NCI-H460 (cell line): ENCODE data around the gene BCL2L1. TPM values are rescaled to one million over a fixed set of nuclear protein-coding genes. Genes with fewer than 3 reads are reported as not detected.
"Not testable (repeated sequence)": the region's sequence is repeated elsewhere in the genome, so short reads cannot be mapped to it uniquely, and the experiment has no call there.

Source experiments
- DNase-seq: peaks from one replicate; pipeline ENCODE4 v3.0.0-alpha.2; 2016; ENCODE audit warnings: low read depth; ENCODE audit errors: extremely low read depth
- total RNA-seq: library from RNA; depleted of rRNA; stranded (reverse); fragments of >200 nt; shearing (Covaris generic); gene quantifications from 2 replicates; pipeline ENCODE4 v1.2.3, GENCODE V29; 2014

BCL2L1 gene
- total RNA-seq, 1 experiment from 2014 or later = 90.6 TPM

DNA sequence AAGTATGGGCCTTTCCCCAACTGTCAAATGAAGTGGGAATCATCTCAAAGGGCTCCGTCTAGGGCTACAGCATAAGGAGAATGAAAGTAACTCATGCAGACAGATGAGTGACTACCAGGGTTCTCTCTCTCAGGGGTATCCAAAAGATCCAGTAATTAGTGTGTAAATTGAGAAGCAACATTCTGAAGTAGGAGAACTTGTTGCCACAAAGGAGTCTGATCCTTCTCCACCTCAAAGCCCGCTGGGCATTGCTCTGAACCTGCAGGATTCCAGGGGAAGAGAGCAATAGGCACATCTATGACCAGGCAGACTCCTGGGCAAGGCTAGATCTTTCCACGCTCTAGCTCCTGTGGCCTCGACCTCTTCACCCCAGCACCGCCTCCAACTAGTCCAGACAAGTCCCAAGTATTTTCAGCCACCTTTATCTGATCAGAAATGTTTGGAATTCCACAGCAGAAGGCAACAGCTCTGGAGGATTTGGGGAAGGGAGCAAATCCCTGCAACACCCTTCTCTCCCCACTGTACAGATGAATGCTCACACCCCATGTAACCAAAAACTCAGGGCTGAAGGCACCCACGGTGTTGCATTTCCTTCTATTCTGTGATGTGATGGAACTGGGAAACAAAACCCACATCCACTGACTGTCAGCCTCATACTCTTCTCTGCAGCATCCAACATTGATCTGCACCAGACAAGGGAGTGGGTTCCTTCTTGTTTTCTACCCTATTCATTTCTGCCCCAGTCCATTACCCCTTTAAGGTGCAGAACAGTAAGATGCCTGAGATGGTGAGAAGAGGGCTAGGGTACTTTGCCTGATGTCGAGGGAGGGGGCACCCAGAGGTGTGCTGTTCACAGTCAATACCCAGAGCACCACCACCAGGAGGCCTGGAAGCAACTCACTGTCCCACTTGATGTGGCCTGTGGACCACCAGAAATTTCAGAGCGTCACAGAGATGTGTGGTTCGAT, 44.0 kb downstream of the BCL2L1 start:
- DNase-seq = no peak

DNA sequence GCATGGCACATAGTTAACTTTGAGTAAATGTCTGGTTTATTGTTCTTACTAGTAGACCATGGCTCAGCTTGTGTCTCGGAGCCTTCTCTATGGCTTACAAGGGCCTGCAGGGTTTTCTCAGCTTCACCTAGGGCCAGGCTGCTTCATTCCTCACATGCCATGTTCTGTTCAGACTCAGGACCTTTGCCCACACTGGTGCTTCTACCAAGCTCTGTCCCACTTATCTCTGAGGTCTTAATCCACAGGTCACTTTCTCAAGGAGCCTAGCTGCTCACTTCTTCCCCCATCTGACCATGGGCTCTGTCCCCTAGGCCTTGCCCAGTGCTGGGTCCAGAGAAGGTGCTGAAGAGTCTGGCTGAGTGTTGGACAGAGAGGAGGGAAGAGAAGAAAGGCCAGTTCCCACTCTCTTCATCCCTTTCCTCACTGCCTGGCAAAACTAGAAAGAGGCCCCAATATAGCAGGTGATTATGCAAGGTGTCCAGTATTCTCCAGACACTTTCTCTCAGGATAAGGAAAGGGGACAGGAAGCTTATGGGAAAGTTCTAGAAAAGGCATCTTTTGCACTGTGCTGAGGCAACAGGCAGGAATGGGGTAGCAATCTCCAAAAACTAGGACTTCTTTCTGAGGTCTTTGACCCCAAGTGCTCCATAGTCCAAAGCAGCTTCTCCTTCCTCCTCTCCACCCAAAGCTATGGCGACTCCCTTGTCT, 45.0 kb downstream of the BCL2L1 start:
- DNase-seq = no peak

DNA sequence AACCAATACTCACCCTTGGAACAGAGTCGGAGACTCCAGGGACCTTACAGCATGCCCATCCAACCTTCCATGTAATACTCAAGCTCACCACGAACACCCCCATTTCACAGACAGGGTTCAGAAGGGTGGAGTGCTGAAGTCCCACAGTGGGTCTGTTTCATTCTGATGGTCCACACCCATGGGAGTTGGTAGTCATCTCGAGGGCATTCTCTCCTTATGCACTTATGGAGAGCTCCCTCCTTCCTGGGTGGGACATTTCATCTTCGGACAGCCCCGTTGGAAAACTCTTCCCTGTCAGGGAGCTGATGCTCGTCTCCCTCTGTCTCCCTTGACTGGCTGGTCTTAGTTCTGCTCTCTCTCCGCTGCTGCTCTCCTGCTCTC, 46.1 kb downstream of the BCL2L1 start:
- no peak for DNase-seq

DNA sequence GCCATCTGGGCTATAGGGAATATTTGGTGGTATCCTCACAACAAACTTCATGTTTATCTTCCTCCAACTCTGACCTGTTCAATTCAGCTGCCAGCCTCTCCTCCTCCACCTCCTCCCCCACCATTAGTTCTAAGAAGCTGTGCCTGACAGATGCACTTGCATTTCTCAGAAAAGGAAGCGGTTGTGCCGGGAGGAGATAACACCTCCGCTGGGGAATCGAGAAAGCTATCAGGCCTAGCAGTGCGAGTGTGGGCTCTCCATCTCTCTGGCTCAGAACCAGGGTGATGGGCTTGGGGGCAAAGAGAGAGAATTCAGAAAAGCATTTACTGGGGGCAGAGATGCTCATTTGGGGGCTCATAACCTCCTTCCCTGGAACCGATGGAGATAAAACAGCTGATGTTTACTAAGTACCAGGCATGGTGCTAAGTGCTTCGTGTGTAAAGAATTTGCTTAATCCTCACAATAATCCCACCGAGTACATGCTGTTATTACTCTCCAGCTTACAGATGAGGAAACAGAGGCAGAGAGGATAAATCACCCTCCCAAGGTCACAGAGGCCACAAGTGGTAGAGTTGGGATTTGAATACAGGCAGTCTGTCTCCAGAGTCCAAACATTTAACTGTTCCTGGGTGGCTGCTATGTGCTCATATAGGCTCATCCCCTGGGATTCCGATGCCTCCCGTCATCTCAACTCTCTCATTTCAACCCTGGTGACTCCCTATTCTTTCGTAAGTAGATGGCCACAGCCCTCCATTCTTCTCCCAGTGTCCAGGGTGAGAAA, 46.6 kb downstream of the BCL2L1 start:
- DNase-seq = no peak

DNA sequence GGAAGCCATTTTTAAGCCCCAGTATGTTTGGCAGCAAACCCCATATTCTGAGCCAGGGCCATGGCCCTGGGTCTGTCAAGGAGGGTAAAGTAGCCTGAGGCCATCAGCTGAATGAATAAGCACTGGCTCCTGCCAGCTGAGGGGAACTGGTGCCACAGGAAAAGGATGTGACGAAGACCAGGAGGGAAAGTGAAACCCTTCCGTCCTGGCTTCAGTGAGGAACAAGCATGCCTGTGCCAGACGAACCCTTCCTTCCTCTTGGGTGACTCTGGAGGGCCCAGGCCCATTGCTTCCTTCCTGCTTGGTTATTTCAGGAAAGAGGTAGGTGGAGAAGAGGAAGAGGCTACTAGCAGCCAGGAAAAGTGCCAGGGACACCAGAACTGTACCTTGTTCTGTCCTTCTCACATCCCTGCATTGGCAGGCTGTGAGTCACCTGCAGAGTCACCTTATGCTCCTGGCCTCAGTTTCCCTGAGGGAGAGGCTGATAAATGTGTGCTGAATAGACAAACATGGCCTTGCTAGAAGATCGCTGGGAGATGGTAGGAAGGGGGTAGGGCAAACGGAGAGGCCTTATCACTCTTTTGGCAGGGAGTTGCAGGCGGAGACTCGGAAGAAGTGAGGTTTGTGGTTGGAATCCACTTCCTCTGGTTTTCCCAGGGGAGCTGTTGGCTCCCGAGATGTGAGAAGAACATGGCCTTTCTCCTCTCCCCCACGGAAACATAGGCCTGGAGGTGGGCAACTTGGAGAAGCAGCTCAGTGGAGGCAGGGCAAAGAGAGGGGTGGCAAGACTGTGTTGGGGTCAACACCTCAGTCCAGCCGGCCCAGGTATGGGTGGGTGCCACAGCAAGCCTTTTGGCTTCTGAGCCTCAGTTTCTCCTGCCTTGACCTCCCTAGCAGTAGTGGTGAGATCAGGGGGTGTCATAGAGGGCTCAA, 47.5 kb downstream of the BCL2L1 start:
- DNase-seq = no peak

DNA sequence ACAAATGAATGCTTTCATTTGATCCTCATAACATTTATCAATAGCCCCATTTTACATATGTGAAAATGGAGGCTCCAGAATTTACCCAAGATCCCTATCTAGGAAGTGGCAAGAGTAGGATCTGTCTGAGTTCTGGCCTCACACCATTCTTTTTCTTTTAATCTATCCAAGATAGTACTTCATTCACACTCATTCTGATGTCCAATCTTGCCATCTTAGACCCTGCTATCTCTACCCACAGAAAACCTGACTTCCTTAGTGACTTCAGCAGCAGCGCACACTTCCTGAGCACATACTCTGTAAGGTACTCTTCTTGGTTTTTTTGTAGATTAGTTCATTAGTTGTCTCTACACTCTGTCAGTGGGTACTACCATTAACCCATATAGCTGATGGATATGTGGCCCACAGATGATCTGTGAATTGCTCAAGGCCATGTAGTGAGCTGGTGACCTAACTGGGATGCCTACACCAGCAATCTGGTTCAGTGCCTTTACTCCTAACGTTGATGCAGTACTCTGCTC, 48.7 kb downstream of the BCL2L1 start:
- DNase-seq = no peak

DNA sequence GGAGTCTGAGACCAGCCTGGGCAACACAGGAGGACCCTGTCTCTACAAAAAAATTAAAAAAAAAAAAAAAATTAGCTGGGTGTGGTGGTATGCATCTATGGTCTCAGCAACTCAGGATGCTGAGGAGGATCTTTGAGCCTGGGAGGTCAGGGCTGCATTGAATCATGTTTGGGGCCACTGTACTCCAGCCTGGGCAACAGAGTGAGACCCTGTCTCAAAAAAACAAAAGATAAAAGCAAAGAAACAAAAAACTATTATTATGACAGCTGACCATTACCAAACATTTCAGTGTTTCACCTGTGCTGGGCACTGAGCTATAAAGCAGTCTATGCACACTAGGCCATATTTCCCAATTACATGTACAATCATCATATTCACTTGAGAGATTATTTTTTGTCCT, 49.2 kb downstream of the BCL2L1 start:
- DNase-seq = no peak

DNA sequence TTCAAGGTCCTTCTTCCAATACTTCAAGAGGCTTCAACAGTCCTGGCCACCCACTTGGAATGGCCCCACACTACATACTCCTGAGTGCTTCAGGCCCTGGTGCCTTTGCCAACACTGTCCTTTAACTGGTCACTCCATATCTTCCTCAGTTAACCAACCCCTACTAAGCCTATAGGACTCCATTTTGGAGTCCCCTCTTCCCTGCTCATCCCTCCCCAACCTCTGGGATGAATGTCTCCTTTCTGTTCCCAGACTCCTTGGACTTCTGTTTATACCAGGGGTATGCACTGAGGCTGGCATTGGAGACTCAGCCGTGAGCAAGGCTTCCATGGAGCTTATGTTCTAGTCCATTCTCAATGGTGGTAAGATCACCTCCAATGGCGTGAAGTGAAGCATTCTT, 51.3 kb downstream of the BCL2L1 start:
- DNase-seq = no peak

DNA sequence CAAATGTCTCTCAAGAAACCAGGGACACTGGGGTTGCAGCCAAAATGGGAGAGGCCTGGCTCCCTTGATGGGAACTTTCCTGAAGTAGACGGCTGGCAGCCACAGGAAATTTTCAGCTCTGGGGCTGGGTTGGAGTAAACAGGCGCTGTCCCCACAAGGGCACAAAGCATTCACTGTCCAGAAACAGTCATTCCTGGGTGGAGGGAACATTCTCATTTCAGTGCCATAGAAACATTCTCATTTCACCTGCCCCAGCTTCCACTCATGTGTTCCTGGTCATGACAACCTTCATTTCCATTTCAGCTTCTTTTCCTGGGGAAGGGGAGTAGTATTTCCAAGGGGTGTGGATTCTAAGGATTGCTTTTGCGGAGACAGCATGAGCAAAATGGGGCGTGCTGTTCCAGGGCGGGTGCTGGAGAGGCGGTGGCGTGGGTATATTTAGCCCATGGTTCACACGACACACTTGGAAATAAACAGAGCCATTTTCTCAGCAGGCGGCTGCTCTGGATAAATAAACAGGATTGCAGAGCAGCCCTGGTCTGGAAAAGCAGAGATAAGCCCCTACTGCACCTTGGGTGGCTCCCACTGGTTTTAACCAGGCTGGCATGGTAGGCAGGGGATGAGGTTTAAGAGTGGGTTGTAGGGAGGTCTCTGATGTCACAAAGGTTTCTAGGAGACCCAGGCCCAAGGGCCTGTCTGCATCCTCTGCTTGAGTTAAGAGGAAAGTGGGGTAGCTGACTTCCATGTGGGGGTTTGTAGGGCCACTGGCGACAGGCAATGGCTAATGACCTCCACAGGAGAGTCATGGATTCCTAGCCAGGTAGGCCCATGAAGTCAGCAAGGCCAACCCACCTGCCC, 52.1 kb downstream of the BCL2L1 start:
- DNase-seq = no peak

DNA sequence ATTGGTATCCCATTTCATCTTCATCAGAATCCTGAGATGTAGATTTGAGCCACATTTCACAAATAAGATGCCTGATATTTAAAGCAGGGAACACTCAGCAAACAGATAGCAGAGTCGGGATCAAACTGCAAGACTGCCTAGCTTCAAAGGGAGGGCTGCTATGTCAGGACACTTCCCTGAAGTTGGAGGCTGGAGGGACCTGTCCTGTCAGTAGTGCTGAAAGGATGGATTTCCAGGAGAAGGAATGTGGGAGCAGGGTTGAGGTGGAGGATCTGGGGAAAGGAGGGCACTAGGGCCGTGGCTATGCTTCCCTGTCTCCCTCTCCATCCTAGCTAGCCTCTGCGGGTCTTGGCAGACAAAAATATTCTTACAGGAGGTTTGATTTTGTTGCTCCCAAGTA, 52.8 kb downstream of the BCL2L1 start:
- DNase-seq = no peak

DNA sequence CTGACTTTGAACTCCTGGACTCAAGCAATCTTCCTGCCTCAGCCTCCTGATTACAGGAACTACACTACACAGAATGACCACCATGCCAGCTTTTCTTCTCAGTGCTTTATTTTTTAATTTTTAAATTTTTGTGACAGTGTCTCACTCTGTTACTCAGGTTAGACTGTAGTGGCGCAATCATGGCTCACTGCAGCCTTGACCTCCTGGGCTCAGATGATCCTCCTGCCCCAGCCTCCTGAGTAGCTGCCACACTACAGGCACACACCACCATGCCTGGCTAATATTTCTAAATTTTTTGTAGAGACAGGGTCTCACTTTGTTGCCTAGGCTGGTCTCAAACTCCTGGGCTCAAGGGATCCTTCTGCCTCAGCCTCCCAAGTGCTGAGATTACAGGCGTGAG, 53.7 kb downstream of the BCL2L1 start:
- DNase-seq = not testable (repeated sequence)

DNA sequence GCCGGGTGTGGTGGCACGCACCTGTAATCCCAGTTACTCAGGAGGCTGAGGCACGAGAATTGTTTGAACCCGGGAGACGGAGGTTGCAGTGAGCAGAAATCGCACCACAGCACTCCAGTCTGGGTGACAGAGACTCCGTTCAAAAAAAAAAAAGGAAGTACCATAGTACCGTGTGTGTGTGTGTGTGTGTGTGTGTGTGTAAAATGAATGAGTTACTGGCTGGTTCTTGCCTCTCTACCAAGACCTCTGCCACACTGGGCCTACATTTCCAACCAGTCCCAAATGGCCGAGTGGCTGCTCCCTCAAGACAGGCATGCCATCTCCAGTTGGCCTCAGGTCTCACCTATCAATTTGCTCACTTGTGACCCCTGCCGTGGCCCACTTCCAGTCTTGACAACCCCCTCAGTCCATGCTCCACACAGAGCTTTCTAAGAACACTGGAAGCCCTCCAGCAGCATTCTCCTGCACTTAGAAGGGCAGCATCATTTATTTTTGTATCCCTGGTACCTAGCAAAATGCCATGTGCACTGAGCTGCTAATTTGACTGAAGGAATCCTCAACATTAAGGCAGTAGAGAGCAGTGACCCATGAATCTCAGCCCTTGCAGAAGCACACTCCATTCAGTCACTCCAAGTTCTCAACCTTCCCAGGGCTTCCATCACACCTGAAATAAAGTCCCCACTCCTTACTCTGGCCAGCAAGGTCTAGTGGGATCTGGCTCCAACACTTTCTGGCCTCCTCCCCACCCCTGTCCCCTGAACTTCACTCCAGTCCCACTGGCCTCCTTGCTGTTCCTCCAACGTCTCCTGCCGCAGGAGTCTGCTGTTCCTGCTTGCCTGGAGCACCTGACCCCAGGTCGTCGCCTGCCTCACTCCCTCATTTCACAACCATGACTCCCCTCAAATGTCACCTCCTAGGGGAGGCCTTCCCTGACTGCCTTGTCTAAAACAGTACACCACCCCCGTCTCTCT, 55.1 kb downstream of the BCL2L1 start:
- no peak for DNase-seq

DNA sequence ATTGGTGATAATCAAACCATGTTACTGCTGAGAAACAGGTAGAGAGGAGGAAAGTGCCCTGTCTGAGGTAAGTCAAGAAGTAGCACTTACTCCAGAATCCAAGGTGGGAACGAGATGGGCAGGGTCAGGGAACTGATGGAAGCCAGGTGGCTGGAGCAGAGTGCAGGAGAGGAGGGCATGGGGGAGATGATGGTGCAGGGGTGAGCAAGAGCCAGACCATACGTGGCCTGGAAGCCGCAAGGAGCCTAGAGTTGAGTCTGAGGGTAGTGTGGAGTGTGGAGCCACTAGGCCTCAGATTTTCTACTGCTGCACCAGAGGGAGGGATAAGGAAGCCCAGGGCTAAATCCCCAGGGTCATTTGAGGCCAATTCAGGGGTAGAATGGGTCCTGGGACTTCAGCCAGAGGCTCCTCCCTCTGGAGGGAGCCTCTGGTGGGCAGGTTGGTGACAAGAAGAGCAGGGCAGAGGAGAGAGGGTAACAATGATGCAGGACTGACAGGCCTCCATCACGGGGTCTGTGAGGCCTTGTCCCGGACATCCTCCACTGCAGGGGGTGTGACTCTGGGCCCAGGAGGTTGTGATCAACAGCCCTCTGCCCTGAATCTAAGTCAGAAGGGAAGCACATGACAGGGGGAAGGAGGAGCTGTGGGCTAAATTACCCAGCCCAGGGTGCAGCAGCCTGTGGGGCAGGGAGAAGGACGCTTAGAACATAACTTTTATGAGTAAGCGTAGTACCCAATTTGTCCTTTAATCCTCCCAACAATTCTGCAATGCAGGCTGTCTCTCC, 56.2 kb downstream of the BCL2L1 start:
- DNase-seq = no peak

DNA sequence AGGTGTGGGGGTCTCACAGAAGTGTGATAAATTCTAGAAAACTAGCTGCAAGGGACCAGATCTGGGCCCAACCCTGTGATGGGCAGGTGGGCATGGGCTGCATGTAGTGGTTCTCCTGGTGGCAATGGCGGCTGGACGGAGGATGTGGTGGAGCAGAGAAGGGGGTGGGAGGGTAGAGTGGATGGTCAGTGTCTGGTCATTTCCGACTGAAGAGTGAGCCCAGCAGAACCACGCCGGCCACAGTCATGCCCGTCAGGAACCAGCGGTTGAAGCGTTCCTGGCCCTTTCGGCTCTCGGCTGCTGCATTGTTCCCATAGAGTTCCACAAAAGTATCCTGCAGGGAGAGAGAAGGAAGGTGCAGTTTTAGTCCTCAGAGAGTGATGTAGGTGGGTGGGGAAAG, 56.9 kb downstream of the BCL2L1 start:
- DNase-seq = no peak

DNA sequence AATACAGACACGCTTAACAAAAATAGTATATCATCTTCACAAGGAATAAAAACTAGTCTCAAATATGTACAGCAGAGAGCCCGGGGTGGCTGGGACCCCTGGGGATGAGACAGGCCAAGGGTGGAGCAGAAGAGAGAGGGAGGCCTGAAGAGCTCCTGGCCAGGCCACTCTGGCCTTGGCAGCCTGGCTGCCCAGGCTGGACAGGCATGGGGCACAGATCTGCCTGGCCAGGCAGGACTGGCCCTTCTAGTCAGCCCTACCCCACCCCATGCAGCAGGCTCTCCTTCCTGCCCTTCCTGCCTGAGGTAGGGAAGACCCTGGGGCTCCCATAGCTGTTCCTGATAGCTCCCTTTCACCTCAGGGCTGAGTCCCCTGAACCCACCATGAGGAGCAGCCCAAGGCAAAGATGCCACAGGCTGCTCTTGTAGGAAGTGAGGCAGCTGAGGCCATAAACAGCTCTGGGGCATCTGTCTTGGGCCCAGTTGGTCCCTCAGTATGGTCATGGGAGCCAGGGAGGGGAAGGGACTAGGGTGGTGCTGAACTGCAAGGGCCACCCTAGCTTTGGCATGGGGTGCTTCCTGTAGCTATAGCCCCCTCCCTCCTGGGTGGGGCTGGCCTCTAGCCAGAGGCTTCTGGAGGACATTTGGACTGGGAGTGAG, 57.8 kb downstream of the BCL2L1 start:
- DNase-seq = no peak
